MM.1S (cell line): ENCODE measurements around the gene HSPG2.

Source experiments
- EZH2 ChIP-seq: fragments of 300-600 bp; sonication (generic); optimal IDR thresholded peaks from 2 replicates; pipeline ENCODE3; 2017; ENCODE audit warnings: low read depth, mild to moderate bottlenecking, antibody characterized with exemption, low read length, mixed read lengths
- EZH2phosphoT487 ChIP-seq: fragments of 300-600 bp; sonication (generic); IDR thresholded peaks from 2 replicates; pipeline ENCODE4 v1.6.1; 2018; ENCODE audit warnings: antibody characterized with exemption, low read length
- TF ChIP-seq, protein P1 (sequence below): fragments of 300-600 bp; sonication (generic); IDR thresholded peaks from 2 replicates; pipeline ENCODE4 v1.5.1; 2016; ENCODE audit warnings: antibody characterized with exemption, low read length, mixed read lengths

DNA sequence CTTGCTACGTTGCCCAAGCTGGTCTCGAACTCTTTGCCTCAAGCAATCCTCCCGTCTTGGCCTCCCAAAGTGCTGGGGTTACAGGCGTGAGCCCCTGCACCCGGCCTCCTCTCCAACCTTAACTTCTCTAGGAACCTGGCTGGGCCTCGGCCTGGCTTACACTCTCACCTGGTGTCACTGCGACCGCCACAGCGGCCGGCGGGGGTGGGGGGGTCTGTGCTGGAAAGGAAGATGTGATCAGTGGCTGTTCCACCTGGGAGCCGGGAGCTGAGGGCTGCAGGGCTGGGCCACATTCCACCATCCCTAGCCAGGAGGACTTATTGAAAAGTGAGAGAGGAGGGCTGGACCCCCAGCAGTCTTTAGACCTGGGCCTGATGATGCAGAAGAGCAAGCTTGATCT is 48.6 kb downstream of the HSPG2 start:
- TF ChIP-seq, protein P1, sequence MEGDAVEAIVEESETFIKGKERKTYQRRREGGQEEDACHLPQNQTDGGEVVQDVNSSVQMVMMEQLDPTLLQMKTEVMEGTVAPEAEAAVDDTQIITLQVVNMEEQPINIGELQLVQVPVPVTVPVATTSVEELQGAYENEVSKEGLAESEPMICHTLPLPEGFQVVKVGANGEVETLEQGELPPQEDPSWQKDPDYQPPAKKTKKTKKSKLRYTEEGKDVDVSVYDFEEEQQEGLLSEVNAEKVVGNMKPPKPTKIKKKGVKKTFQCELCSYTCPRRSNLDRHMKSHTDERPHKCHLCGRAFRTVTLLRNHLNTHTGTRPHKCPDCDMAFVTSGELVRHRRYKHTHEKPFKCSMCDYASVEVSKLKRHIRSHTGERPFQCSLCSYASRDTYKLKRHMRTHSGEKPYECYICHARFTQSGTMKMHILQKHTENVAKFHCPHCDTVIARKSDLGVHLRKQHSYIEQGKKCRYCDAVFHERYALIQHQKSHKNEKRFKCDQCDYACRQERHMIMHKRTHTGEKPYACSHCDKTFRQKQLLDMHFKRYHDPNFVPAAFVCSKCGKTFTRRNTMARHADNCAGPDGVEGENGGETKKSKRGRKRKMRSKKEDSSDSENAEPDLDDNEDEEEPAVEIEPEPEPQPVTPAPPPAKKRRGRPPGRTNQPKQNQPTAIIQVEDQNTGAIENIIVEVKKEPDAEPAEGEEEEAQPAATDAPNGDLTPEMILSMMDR = no peak
- TF ChIP-seq EZH2phosphoT487 (no peak), EZH2 (no peak)
